ENCODE data around the gene SIN3A.

GRCh38 chr15:75335313-75335704, 116.2 kb downstream of the SIN3A start:
- TF ChIP-seq EZH2 (IDR thresholded peaks at IDR 0.05; ENCODE audit: low read depth) (no peak), CTCF (conservative IDR thresholded peaks at IDR 0.05) (no peak)

All from PC-9 (cell line).